Kidney epithelial cell (primary cell): ENCODE measurements around the gene DHRS13. TPM values are rescaled to one million over a fixed set of nuclear protein-coding genes. Genes with fewer than 3 reads are reported as not detected.
A peak's percentile ranks its signal among the peaks of the same experiment; 100 is the strongest.

ENCODE experiments used
- DNase-seq: peaks from one replicate; pipeline ENCODE4 v3.0.0-alpha.2; 2010; ENCODE audit warnings: low read depth
- H3K27me3 ChIP-seq: 2 replicates; pipeline ENCODE4 v1.6.0; 2011; ENCODE audit warnings: low read length; ENCODE audit not compliant: control insufficient read depth, insufficient read depth
- H3K36me3 ChIP-seq: 2 replicates; pipeline ENCODE4 v1.5.1; 2011; ENCODE audit warnings: low read length; ENCODE audit not compliant: control insufficient read depth, insufficient read depth
- H3K4me3 ChIP-seq: 2 replicates; pipeline ENCODE4 v1.5.1; 2011; ENCODE audit warnings: low read depth, mild to moderate bottlenecking, control low read depth, low read length
- total RNA-seq: library from RNA; depleted of rRNA; stranded (reverse); fragments of >200 nt; gene quantifications from 2 replicates; pipeline ENCODE4 v1.2.3, GENCODE V29; 2015
- TF ChIP-seq, protein P1 (sequence below): IDR thresholded peaks from 2 replicates; pipeline ENCODE4 v1.5.1; 2011; ENCODE audit warnings: mild to moderate bottlenecking, moderate library complexity, low read length, control low read depth, inconsistent platforms; ENCODE audit not compliant: insufficient read depth, poor library complexity, severe bottlenecking

The DHRS13 gene, protein sequence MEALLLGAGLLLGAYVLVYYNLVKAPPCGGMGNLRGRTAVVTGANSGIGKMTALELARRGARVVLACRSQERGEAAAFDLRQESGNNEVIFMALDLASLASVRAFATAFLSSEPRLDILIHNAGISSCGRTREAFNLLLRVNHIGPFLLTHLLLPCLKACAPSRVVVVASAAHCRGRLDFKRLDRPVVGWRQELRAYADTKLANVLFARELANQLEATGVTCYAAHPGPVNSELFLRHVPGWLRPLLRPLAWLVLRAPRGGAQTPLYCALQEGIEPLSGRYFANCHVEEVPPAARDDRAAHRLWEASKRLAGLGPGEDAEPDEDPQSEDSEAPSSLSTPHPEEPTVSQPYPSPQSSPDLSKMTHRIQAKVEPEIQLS
- total RNA-seq = 12.2 and 12.7 TPM in 2 replicates

DNA sequence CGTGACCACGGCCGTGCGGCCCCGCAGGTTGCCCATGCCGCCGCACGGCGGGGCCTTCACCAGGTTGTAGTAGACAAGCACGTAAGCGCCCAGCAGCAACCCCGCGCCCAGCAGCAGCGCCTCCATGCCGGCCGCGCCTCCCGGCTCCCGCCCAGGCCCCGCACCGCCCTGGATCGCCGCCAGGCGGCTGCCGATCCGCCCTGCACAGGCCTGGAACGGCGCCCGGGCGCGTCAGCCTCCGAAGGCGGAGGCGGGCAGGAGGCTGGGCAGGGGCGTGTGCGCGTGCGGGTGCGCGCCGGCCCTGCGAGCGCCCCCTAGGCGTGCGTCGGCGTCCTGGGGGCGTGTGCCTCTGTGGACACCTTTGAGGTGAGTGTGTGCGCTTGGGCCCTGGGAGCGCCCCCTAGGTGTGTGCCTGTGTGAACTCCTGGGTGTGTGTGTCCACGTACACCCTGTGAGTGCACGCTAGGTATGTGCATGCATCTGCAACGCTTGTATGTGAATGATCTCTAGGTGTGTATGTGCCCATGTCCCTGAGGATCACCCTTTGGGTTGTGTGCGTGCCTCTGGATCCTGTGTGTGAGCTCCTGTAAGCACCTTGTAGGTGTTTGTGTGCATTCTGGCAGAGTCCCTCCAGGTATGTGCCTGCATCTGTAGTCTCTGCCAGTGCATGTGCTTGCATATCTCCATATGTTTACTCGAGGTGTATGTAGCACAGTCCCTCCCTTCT, at the start of gene DHRS13:
Gene DHRS13 (minus strand): TSS at position 261 of the 727 bp plus-strand sequence. CDS start 135 bp downstream, at position 126.
- Histone ChIP-seq H3K27me3 (no peaks in the 10 kb centered on the region), H3K4me3 (peak within 1 kb of the TSS; percentile 64), H3K36me3 (peaks cover 1% of the 10 kb centered on the region)
- TF ChIP-seq, protein P1, sequence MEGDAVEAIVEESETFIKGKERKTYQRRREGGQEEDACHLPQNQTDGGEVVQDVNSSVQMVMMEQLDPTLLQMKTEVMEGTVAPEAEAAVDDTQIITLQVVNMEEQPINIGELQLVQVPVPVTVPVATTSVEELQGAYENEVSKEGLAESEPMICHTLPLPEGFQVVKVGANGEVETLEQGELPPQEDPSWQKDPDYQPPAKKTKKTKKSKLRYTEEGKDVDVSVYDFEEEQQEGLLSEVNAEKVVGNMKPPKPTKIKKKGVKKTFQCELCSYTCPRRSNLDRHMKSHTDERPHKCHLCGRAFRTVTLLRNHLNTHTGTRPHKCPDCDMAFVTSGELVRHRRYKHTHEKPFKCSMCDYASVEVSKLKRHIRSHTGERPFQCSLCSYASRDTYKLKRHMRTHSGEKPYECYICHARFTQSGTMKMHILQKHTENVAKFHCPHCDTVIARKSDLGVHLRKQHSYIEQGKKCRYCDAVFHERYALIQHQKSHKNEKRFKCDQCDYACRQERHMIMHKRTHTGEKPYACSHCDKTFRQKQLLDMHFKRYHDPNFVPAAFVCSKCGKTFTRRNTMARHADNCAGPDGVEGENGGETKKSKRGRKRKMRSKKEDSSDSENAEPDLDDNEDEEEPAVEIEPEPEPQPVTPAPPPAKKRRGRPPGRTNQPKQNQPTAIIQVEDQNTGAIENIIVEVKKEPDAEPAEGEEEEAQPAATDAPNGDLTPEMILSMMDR = peak; percentile 93
- peak; percentile 54 for DNase-seq

DNA sequence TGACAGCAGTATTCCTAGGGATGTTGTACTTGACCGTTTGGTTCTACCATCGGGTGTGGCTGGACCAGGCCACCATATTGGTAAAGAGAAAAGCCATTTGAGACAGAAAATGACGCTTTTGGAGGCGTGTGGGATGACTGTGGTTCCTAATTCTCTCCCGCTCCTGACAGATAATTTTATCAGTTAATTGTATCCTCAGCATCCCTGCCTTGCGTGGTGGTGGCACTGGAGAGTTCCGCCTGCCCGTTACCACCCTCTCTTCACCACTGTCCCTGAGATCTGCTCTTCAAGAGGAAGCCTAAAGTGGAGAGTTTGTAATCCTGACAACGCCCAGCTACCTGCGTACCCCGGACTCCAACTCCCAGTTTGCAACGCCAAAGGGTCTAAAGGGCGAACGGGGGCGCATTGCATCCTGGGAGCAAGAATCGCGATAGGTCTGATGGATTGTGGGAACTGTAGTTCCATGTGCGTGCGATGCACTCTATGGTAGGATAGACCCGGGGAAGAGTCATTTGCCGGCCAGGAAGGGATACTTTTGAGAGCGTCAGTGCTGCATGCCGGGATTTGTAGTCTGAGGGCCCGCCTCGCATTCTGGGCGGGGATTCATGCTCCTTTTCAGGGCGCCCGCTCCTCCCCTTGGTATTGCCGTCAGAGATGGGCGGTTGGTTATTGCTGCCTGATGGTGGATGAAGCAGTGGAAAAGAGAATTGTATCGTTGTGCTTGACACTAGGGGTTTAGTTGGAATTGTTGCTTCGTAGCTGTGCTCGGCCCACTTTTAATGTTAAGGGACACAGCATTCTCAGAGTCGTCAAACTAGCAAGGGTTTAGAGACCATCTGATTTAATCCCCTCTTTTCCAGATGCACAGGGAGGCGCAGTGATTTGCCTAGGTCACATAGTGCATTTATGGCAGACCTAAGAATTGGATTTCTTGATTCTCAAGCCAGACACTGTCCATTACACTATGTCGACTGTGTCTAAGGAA, 49.4 kb upstream of the DHRS13 start:
- H3K36me3 ChIP-seq = no peaks in the 10 kb centered on the region
- DNase-seq = peak; percentile 97
- peak overlapping the region; percentile 58 for H3K4me3 ChIP-seq
- H3K27me3 ChIP-seq = no peaks in the 10 kb centered on the region
- TF ChIP-seq, protein P1 = no peak

DNA sequence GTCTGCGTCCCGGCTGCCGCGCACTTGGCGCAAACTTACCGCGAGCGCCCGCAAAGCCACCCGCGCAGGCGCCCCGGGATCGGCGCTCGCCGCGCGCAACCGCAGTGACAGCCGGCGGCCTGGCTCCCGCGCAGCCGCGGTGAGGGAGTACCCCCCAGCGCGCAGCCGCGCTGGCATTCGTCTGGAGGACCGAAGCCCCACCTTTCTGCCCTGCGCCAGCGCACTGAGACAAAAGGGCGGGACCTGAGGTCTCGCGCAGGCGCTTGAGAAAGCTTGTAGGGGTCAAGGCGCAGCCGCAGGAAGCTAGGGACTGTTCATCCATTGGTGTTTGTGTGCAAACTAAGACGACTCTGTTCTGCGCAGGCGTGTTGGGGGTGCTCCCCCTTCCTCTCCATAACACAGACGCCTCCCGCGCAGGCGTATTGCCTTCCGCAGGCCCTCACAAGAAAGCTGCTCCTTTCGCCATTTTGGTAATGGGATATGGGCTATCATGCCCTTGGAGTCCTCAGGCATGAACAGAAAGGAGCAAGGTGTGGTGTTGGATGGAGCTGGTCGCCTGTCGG, 48.6 kb upstream of the DHRS13 start, which contains the start of gene PHF12:
Gene PHF12 (minus strand): TSS at position 91 of the 563 bp plus-strand sequence. CDS start 558 bp downstream, outside the sequence.
- Histone ChIP-seq H3K36me3 (no peaks in the 10 kb centered on the region), H3K27me3 (no peaks in the 10 kb centered on the region), H3K4me3 (peak within 1 kb of the TSS; percentile 58)
- TF ChIP-seq, protein P1 = no peak
- DNase-seq = peak; percentile 100

DNA sequence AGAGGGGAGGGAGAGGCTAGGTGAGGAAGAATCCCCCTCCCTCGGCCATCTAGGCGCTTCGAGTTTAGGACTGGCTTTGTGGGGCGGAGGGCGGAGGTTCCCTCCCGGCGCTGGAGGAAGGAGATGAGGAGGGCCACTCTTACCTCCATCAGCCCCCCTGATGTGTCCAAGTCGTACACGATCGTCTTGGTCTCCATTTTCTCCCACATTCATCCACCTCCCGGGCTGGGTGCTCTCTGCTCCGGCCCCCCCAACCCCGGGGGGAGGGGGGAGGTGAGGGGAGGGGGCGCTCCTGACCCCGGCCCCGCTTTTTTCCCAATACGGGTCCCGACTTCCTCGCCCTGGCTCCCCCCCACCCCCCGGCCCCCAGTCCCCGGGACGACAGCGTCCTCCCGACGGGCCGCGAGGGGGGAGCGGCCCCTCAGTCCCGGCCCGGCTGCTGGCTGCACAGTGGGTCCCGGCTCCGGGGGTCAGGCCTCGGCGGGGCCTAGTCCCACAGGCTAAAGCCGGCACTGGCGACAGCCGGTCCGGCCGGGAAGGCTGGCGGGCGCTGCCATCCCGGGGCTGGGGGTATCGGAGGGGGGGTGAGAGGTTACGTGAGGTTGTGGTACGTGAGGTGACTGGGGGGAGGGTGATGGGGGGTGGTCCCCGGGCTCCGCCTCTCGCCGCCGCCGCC, 48.0 kb upstream of the DHRS13 start:
- H3K27me3 ChIP-seq = no peaks in the 10 kb centered on the region
- no peaks in the 10 kb centered on the region for H3K36me3 ChIP-seq
- peak overlapping the region; percentile 55 for H3K4me3 ChIP-seq
- TF ChIP-seq, protein P1 = no peak
- no peak for DNase-seq
